Calu3 (cell line): ENCODE measurements around the gene DIPK1A. TPM values are rescaled to one million over a fixed set of nuclear protein-coding genes. Genes with fewer than 3 reads are reported as not detected.
"Not testable (repeated sequence)": the region's sequence is repeated elsewhere in the genome, so short reads cannot be mapped to it uniquely, and the experiment has no call there.

Source experiments
- BruUV-seq: library from RNA; stranded (reverse); fragments of 400-500 nt; replicated peaks from 2 replicates; lab custom pipeline; 2021; lab: Mats Ljungman, UMichigan
- CTCF ChIA-PET: fragments of 300-600 bp; sonication (Branson Sonifier 250); formaldehyde crosslinking; loops from one replicate; lab custom pipeline; 2022; ENCODE audit warnings: antibody characterized with exemption; lab: Charles Lee
- DNase-seq: peaks from one replicate; pipeline ENCODE4 v3.0.0; 2022
- H3K27ac Mint-ChIP-seq: one replicate; pipeline ENCODE4 v1.8.0; 2022; ENCODE audit warnings: mixed read lengths; ENCODE audit not compliant: unreplicated experiment
- H3K27me3 Mint-ChIP-seq: one replicate; pipeline ENCODE4 v1.8.0; 2022; ENCODE audit warnings: mixed read lengths; ENCODE audit not compliant: unreplicated experiment
- H3K36me3 Mint-ChIP-seq: one replicate; pipeline ENCODE4 v1.8.0; 2022; ENCODE audit warnings: mild to moderate bottlenecking, moderate library complexity, mixed read lengths; ENCODE audit not compliant: insufficient read depth, unreplicated experiment
- H3K4me1 Mint-ChIP-seq: one replicate; pipeline ENCODE4 v1.8.0; 2022; ENCODE audit warnings: mild to moderate bottlenecking, low read depth, mixed read lengths; ENCODE audit not compliant: unreplicated experiment
- H3K4me3 Mint-ChIP-seq: one replicate; pipeline ENCODE4 v1.8.0; 2022; ENCODE audit warnings: mild to moderate bottlenecking, low read depth, moderate library complexity, mixed read lengths; ENCODE audit not compliant: unreplicated experiment
- H3K9me3 Mint-ChIP-seq: one replicate; pipeline ENCODE4 v1.8.0; 2022; ENCODE audit warnings: low read depth, mixed read lengths; ENCODE audit not compliant: unreplicated experiment
- CTCF ChIP-seq: fragments of 200-600 bp; IDR thresholded peaks from one replicate; pipeline ENCODE4 v1.8.0; 2022; ENCODE audit warnings: antibody characterized with exemption; ENCODE audit not compliant: unreplicated experiment
- intact Hi-C: fragments of 100-400 bp; cut with micrococcal nuclease; formaldehyde crosslinking; loops from one replicate; pipeline ENCODE4 v1.10.0; 2022; ENCODE audit not compliant: unreplicated experiment
- total RNA-seq: library from RNA; stranded (reverse); gene quantifications from 2 replicates; pipeline ENCODE4 v1.2.3, GENCODE V29; 2022

DIPK1A gene
- total RNA-seq, 1 experiment from 2014 or later, result 4.9 TPM

- DNase-seq, result no peak
- CTCF ChIA-PET, result no interaction called here
- Mint-ChIP-seq H3K4me3 (no peak overlapping the region), H3K27ac (no peak overlapping the region), H3K4me1 (no peaks in the 10 kb centered on the region), H3K27me3 (no peaks in the 10 kb centered on the region), H3K9me3 (no peaks in the 10 kb centered on the region), H3K36me3 (no peaks in the 10 kb centered on the region)
- BruUV-seq, result no TSS peak
- intact Hi-C loops, result no loop called here
- no peak for TF ChIP-seq CTCF
Observed at GRCh38 chr1:92900539-92900938, 60.7 kb downstream of the DIPK1A start.

- DNase-seq, result no peak
- no peaks in the 10 kb centered on the region for H3K9me3 Mint-ChIP-seq
- no peak overlapping the region for H3K4me3 Mint-ChIP-seq
- H3K27me3 Mint-ChIP-seq, result no peaks in the 10 kb centered on the region
- CTCF ChIA-PET, result no interaction called here
- no peak overlapping the region for H3K27ac Mint-ChIP-seq
- intact Hi-C loops, result no loop called here
- H3K4me1 Mint-ChIP-seq, result no peaks in the 10 kb centered on the region
- no TSS peak for BruUV-seq
- no peak for TF ChIP-seq CTCF
- H3K36me3 Mint-ChIP-seq, result no peaks in the 10 kb centered on the region
Observed at GRCh38 chr1:92899780-92900179, 61.5 kb downstream of the DIPK1A start.

GRCh38 chr1:92898053-92898452, 63.2 kb downstream of the DIPK1A start:
- H3K4me3 Mint-ChIP-seq, H3K9me3 Mint-ChIP-seq, H3K36me3 Mint-ChIP-seq, H3K27me3 Mint-ChIP-seq, H3K27ac Mint-ChIP-seq, CTCF ChIA-PET, H3K4me1 Mint-ChIP-seq, intact Hi-C loops, DNase-seq, BruUV-seq: not testable (repeated sequence)

GRCh38 chr1:92887465-92887864, 73.8 kb downstream of the DIPK1A start:
- H3K4me3 Mint-ChIP-seq, result no peak overlapping the region
- H3K9me3 Mint-ChIP-seq, result peaks cover 4% of the 10 kb centered on the region
- no peak for DNase-seq
- H3K27me3 Mint-ChIP-seq, result peaks cover 1% of the 10 kb centered on the region
- BruUV-seq, result no TSS peak
- no peak overlapping the region for H3K27ac Mint-ChIP-seq
- H3K36me3 Mint-ChIP-seq, result no peaks in the 10 kb centered on the region
- intact Hi-C loops, result no loop called here
- no peak for TF ChIP-seq CTCF
- CTCF ChIA-PET, result no interaction called here
- H3K4me1 Mint-ChIP-seq, result peaks cover 10% of the 10 kb centered on the region

- TF ChIP-seq CTCF, result no peak
- CTCF ChIA-PET, result no interaction called here
- Mint-ChIP-seq H3K4me3 (no peak overlapping the region), H3K9me3 (peaks cover 4% of the 10 kb centered on the region), H3K4me1 (peaks cover 10% of the 10 kb centered on the region), H3K36me3 (no peaks in the 10 kb centered on the region), H3K27ac (no peak overlapping the region), H3K27me3 (no peaks in the 10 kb centered on the region)
- no TSS peak for BruUV-seq
- intact Hi-C loops, result no loop called here
- peak; percentile 46 for DNase-seq
Observed at GRCh38 chr1:92886886-92887419, 74.3 kb downstream of the DIPK1A start.
